HG03025 (cell line): ENCODE measurements around the gene KRTAP12-2.

Source experiments
- ATAC-seq: cut with Tn5 transposase; IDR thresholded peaks from one replicate; pipeline ENCODE4 v1.9.1; 2021; ENCODE audit warnings: mild to moderate bottlenecking, moderate library complexity; ENCODE audit not compliant: unreplicated experiment, low FRiP score

KRTAP12-2 gene, protein sequence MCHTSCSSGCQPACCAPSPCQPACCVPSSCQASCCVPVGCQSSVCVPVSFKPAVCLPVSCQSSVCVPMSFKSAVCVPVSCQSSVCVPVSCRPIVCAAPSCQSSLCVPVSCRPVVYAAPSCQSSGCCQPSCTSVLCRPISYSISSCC

DNA sequence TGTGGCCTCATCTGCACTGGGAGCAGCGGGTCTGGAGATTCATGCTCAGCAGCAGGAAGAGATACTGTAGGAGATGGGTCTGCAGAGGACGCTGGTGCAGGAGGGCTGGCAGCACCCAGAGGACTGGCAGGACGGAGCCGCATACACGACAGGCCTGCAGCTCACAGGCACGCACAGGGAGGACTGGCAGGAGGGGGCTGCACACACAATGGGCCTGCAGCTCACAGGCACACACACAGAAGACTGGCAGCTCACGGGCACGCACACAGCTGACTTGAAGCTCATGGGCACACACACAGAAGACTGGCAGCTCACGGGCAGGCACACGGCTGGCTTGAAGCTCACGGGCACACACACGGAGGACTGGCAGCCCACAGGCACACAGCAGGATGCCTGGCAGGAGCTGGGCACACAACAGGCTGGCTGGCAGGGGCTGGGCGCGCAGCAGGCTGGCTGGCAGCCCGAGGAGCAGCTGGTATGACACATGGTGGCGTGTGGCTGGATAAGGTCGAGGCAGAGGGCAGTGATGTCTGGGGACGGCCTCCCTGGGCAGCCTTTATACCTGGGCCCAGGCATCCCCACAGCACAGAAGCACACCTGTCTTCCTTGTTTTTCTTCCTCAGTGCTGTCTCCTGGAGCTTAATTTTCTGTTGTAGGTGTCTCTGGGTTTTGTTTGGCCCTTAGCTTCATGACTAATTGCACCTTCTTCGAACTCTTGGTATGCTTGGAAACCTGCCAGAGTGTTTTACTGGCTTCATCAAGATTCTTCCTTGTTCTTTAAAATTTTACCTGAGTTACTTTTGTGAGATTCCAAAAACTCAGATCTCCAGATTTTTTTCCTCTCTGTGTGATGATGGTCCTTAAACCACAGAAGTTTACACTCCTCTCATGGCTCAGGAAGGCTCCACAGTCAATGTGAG, at the start of gene KRTAP12-2:
Gene KRTAP12-2, minus strand, starts transcription at position 527 of the 920 bp plus-strand sequence. Its CDS starts 41 bp downstream, at position 486.
- ATAC-seq: no peak

DNA sequence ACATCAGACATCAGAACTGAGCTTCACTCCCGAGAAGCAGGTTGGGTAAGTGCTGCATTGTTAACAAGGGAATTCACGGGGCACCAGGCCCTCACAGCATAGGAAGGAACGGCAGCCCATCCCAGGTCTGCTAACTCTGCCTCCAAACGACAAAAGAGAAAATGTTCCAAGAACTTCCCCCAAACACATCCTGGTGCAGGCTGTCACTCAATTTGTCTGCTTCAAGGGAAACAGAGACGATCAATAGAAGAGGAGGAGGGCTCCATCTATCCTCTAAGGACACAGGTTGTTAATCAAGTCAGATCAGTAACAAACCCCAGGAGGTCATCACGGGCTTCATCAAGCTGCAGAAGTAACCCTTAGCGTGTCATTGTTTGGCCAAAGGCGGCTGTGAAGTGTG, 48.2 kb upstream of the KRTAP12-2 start:
- no peak for ATAC-seq

DNA sequence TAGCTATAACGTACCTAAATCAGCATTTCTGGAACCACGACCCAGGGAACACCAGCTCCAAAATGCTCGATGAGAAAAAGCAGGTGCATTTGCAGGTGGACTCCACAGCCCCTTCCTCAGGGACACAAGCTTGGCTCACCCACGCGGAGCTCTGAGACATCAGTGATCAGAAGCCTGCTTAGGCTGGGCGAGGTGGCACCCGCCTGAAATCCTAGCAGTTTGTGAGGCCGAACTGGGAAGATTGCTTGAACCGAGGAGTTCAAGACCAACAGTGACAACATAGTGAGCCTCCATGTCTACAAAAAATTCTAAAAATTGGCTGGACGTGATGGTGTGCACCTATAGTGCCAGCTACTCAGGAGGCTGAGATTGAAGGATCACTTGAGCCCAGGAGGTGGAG, 47.1 kb upstream of the KRTAP12-2 start:
- no peak for ATAC-seq

DNA sequence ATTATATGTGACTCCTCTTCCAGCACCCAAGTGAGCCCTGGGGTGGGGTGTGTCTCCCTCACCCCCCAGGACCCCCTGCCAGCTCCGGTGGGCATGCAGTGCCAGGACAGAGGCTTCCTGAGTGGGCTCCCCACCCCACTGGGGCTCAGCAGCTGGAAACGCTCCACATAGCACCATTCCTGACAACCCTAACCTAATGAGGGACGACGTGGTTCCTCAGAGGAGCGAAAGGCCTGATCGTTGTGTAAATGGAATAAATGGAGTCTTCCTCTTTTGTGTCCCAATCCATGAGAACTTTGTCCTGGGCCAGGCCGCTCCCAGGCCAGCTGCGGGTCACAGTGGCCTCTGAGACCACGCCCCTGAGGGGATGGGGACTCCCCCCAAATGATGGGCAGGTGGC, 46.4 kb upstream of the KRTAP12-2 start:
- no peak for ATAC-seq

DNA sequence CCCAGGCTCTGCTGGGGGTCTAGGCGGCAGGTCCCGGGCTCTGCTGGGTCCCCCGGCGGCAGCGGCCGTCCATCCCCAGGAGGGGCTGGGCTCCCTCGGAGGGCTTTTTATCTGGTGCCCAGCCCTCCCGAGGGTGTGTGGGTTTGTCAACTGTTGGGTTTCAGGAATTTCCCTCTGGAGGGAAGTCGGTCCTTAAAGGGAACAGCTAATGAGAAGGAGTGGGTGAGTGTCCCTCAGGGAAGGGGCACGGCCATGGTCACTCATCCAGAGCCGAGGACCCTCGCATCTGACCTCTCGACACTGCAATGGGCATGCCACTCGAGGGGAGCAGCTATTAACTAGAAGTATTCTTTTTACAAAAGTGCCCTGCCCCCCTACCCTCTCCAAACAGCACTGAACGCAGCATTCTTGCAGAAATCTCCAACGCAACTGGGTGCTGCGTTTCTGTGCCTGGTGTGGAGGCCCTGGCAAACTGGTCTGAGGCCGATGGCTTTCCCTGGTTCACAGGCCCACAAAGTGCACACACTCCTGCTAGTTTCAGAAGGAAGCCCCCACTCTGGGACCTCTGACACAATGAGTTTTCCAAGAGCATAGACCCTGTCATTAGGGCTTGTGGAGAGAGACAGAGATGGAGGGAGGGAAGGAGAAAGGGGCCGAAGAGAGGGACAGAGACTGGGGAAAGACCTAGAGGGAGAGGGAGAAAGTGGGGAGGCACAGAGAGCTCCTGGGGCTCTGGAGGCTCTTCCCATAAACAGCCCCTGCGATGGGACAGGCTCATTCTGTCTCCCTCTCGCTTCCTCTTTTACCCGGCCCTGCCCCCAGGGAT, 45.7 kb upstream of the KRTAP12-2 start:
- ATAC-seq: no peak

DNA sequence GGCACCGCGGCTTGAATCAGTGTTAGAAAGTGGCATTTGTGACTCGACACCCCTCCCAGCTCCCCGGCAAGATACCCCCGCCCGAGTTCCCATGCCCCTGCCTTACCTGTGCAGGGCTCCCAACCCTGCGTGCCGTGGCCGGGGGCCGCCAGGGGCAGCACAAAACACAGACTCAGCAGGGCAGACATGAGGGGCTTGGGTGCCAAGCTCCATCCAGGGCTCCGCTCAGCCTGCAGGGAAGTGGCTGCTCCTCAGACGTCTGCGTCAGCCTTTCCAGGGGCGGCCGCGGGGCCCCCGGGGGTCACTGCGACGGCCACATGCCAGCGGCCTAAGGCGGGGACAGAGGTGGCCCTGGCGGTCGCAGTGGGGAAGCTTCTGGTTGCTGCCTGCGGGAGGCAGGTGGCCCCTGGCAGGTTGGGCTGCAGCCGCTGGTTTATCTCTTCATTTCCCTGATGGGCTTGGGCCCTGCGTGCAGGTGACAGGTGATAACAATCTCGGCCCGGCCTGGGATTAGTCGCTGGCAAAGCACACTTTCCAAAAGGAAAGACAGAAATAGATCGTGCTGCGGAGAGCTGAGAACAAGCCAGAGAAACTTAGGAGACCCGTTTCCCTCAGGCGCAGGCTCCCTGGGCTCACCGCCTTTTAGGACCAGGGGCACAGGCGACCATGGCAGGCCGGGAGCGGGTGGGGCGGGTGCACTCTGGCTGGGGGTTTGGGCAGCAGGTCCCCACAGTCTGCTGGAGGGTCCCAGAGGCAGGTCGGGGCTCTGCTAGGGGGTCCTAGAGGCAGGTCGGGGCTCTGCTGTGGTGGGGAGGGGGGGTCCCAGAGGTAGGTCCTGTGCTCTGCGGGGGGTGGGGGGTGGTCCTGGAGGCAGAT, 44.8 kb upstream of the KRTAP12-2 start, which contains the start of gene TSPEAR:
Gene TSPEAR, minus strand, starts transcription at position 246 of the 876 bp plus-strand sequence. Its CDS starts 58 bp downstream, at position 188.
- no peak for ATAC-seq

DNA sequence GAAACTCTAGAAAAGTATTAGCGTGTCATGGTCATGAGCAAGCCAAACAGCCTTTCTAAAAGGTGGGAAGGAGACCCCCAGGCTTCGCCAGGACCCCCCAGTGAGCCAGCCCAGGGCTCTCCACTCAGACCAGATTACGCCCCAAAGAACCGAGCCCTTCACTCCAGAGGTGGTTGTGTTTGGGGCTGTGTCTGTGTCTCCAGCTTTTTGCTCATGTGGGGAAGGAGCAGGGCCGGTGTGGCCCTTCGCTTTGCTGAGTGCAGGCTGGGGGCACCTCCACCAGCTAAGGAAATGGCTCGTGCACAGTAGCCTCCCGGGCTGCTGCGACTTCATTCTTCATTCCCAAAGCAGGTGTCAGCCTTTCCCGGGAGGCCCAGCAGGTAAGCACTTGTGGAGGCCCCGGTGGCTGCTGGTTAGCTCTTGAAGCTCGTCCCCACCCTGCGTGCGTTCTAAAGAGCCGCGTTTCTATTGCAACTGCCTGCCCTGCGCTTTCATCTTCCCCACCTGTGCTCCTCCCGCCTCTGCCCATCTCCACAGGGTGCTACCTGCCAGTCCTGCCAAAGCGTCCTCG, 44.1 kb upstream of the KRTAP12-2 start:
- no peak for ATAC-seq

DNA sequence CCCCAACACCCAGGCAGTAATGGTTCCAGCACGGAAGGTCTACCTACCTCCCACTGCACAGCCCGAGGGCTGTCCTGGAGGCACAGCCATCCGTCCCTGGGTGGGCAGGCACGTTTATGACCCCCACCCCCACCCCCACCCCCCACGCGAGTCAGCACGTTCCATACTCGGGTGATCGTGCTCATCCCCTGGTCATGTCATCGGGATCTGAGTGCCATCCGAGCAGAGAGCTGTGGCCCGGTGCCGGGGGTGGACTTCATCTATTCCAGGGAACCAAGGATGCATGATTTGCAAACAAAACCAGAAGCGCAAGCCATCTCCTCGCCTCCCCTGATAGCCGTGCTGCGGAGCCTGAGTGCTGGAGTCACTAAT, 43.6 kb upstream of the KRTAP12-2 start:
- no peak for ATAC-seq

DNA sequence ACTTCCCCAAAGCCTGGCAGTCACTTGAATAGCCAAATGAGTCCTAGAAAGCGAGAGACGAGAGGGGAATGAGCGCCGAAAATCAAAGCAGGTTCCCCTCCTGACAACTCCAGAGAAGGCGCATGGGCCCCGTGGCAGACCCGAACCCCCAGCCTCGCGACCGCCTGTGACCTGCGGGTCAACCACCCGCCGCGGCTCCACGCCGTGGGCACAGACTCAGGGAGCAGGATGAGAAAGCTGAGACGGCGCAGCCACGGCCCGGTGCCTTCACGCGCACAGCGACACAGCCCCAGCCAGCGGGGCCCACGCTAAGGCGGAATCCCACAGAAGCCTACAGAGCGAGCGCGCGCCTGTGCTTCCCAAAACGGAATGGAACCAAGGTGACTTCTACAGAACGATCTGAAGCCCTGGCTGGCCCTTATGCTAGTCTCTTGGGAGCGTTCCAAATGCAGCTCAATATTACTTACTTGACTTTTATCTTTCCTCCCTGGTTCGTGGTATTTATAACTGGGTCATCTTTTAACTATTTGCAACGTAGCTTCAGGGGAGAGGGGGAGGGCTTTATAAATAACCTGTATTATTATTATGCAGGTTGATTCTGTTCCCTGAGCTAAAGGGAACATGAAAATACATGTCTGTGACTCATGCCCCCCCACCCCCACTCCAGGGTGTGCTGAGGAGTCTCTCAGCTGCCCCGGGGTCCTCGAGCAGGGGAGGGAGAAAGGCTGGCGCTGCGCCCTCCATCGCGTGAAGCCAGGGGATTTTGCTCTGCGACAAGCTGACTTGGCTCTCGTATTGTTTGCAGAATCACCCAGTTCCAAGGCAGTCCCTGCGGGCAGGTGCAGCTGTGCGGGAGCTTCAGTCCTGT, 42.9 kb upstream of the KRTAP12-2 start:
- no peak for ATAC-seq

DNA sequence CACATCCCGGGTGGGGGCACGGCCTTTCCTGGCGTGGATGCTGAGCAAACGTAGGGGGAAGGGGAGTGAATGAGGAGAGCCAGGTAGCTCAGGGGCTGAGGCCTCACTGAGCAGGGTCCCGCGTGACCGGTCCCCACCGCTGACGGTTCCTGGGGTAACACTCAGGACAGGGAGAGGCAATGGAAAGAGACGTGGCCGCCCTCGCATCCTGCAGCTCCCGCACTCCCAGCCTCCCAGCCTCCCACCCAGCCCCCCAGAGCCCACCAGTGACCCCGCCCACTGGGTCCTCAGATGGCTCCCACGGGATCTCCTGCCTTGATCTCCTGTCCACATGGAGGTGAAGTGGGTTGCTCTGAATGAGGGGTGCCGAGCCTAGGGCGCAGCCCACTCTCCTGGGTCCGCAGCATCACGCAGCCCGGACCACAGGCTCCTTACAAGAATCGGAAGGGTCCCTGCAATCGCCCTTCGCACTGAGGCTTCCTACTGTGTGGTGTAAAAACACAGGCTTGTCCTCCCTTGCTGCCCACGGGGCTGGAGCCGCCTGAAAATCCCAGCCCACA, 42.2 kb upstream of the KRTAP12-2 start:
- no peak for ATAC-seq

DNA sequence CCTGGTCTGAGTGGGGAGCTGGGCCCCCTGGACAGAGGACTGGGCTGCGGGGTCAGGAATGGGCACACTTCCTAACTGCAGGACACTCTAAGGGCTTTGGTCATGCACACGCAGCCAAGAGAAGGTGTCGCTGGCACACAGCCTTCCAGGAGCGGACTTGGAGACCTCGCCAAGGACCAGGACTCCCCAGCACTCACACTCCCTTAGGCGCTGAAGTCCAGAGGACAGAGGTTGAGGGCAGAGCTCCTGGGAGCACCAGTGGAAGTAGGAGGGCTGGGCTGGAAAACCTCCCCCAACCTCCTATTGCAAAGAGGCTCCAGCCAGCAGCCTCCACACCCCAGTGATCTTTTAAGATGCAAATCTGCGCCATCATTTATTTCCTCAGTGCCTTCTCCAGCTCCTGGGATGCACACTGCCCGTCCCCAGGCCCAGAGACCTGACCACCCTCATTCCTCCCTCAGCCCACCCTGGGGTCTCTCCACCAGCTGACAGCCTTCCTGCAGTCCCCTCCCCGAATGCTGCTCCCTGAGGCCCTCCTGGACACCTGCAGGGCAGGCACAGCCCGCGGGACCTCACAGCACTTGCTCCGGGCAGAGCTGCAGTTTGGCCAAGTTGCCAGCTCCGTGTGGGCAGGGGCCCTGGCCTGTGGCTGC, 41.6 kb upstream of the KRTAP12-2 start:
- ATAC-seq: no peak

DNA sequence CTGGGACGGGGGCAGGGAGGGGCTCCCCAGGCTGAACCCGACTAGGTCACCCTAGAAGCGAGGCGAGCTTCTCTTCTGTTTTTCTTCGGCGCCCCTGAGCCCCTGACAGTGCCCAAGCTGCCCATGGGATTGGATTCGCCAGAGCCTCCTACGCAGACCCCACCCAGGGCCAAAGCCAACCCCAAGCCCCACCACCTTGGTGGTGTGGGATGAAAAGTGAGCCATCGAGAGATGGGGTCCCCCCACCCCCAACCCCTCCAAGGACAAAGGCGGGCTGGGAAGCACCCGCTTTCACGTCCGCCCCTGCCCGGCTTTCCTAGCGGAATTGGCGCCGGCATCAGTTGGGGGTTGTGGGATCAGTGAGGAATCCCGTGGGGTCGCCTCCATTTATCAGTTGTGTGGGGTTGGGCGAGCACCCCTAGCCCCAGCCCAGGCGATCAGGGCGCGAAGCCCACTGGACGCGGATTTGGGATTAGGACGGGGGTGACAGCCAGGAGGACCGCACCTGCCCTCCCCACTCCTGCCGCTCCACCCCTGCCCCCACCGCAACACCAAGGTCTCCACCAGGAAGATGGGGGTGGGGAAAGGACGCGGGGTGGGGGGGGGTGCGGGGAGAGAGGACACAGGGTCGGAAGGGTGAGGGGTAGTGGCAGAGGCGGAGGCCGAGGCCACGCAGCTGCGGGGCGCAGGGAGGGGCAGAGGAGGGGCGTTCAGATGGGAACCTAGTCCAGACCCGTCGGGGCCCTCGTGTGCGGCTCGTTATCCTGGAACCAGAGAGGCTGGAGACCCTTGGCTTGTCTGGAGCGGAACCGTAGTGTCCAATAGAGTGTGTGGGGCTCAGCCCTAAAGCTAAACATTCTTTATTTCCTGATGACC, 40.2 kb upstream of the KRTAP12-2 start:
- no peak for ATAC-seq

DNA sequence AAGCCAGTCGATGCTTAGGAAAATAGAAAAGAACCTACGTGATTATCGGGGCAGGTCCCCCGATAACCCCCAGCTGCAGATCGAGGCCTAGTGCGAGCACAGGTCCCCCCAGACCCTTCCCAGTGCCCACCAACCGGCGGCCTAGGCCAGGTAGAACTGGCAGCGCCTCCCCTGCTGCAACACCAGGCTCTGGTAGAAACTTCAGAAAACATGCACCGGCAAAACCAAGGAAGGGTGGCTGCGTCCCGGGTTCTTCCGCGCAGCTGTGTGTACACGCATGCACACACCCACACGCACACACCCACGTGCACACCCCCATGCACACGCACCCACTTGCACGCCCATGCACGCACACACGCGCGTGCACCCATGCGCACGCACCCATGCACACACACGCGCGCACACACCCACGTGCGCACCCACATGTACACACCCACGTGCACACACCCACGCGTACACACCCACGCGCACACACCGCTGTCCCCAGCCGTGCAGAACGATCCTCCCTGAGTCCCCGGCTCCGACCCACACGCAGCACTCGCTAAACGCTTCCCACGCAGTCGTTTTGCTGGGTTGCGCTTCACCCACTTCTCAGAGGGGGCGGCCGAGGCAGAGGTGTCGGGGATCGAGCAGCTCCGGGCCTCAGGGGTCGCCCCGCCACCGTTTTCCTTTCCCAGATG, 39.4 kb upstream of the KRTAP12-2 start:
- ATAC-seq: no peak

DNA sequence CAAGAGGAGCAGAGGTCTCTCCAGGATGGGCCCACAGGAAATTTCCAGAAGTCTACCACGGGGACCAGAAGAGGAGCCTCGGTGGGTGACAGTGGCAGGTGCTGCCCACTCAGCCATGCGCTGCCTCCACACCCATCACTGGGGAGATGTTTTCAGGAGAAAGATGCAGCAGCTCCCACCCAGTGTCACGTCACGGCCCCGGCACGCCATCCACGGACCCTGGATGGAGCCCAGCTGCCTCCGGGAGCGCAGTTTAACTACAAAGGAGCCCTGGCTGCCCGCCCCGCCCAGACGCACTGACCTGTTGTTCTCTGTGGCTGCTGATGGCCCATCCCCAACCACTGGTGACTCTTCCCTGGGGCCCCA, 37.9 kb upstream of the KRTAP12-2 start:
- no peak for ATAC-seq

DNA sequence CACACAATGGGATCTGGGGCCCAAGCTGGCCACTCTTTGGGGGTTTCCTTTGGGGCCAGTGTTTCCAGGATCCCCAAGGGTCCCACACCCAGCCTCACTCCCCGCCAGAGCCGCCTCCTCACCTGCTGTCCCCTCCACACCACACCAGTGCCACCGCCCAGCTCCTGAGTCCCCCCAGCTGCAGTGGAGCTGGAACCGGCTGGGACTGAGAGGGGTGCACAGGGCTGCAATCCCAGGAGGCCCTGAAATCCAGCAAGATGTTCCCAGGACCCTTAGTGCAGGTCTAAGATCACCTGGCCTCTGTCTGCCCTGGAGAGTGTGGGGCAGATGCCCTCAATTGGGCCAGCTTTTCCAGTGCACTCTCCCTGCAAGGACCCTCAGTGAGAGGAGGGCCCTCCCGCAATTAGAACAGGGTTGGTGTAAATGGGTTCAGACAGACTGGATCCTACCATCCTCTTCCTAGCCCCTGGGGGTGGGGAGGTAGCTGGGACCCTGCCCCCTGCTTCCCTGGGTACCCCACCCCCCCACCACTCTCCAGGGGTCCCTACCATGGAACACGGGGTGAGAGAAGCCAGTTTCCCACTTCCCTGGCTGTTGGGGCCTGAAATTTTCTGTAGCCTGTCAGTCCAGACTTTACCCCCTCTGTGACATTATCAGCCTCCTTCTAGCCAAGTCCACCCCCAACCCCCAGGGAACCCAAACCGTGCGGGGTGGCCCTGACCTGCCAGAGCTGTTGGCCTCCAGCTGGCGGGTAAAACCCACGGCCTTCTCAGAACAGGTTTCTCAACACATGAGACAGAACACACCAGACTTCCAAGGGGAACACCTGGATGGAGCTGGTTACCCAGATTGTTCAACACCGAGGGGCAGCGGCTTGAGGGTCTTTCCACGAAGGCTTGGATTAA, 37.3 kb upstream of the KRTAP12-2 start:
- no peak for ATAC-seq
